ENCODE data around the gene CTSH.
A peak's percentile ranks its signal among the peaks of the same experiment; 100 is the strongest.

CTSH gene

GRCh38 chr15:78990278-78990677, 45.4 kb upstream of the CTSH start:
- no peak for TF ChIP-seq CTCF (IDR thresholded peaks at IDR 0.05; ENCODE audit: low read depth, low read length, missing control alignments)
- DNase-seq (ENCODE audit: extremely low read depth, low read depth): no peak

GRCh38 chr15:78989701-78990240, 44.9 kb upstream of the CTSH start:
- DNase-seq (ENCODE audit: extremely low read depth, low read depth): no peak
- H3K4me3 ChIP-seq (replicated peaks; ENCODE audit: low read depth, low read length): no peak overlapping the region
- TF ChIP-seq CTCF (IDR thresholded peaks at IDR 0.05; ENCODE audit: low read depth, low read length, missing control alignments): no peak

More at GRCh38 chr15:78990278-78990677, 45.4 kb upstream of the CTSH start:
- no peak overlapping the region for H3K4me3 ChIP-seq (replicated peaks; ENCODE audit: low read depth, low read length)

- no peak for TF ChIP-seq CTCF (IDR thresholded peaks at IDR 0.05; ENCODE audit: low read depth, low read length, missing control alignments)
- no peak overlapping the region for H3K4me3 ChIP-seq (replicated peaks; ENCODE audit: low read depth, low read length)
- peak; percentile 97 for DNase-seq (ENCODE audit: extremely low read depth, low read depth)
Measured at GRCh38 chr15:78988361-78988911, 43.6 kb upstream of the CTSH start.

- DNase-seq (ENCODE audit: extremely low read depth, low read depth): no peak
- no peak for TF ChIP-seq CTCF (IDR thresholded peaks at IDR 0.05; ENCODE audit: low read depth, low read length, missing control alignments)
- H3K4me3 ChIP-seq (replicated peaks; ENCODE audit: low read depth, low read length): no peak overlapping the region
Measured at GRCh38 chr15:78987556-78988360, 42.9 kb upstream of the CTSH start.

- no peak for DNase-seq (ENCODE audit: extremely low read depth, low read depth)
- TF ChIP-seq CTCF (IDR thresholded peaks at IDR 0.05; ENCODE audit: low read depth, low read length, missing control alignments): no peak
Measured at GRCh38 chr15:78985859-78986475, 41.1 kb upstream of the CTSH start.

GRCh38 chr15:78984041-78984440, 39.2 kb upstream of the CTSH start:
- TF ChIP-seq CTCF (IDR thresholded peaks at IDR 0.05; ENCODE audit: low read depth, low read length, missing control alignments): no peak
- H3K4me3 ChIP-seq (replicated peaks; ENCODE audit: low read depth, low read length): no peak overlapping the region
- no peak for DNase-seq (ENCODE audit: extremely low read depth, low read depth)

More at GRCh38 chr15:78985859-78986475, 41.1 kb upstream of the CTSH start:
- no peak overlapping the region for H3K4me3 ChIP-seq (replicated peaks; ENCODE audit: low read depth, low read length)

All from HFF-Myc (cell line).